Measurements from ENCODE around the gene C12orf56.
"Not testable (repeated sequence)": the region's sequence is repeated elsewhere in the genome, so short reads cannot be mapped to it uniquely, and the experiment has no call there.

GRCh38 chr12:64344631-64345030 lies 45.9 kb downstream of the C12orf56 start:
- TF ChIP-seq REST (IDR thresholded peaks at IDR 0.05; ENCODE audit: borderline replicate concordance); RAD21 (conservative IDR thresholded peaks at IDR 0.05): not testable (repeated sequence)

Data from neural cell (in vitro differentiated cells).